NCI-H1930 (cell line): ENCODE measurements around the gene ZNF182.
"Not testable (repeated sequence)": the region's sequence is repeated elsewhere in the genome, so short reads cannot be mapped to it uniquely, and the experiment has no call there.

ENCODE experiments used
- DNase-seq, 2 experiments: peaks; one replicate each; lab custom pipeline; 2025; lab: John Stamatoyannopoulos, UW

The ZNF182 gene

DNA sequence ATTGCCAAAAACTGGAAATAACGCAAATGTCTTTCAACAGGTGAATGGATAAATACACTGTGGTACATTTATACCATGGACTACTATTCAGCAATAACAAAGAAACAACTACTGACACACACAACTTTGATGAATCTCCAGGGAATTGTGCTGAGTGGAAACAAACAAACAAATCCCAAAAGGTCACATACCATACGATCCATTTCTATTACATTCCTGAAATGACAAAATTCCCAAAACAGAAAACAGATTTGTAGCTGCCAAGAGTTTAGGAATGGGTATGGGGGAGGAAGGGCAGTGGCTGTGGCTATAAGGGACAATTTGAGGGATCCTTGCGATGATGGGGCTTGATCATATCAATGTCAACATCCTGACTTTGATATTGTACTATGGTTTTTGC is 2.5 kb downstream of the ZNF182 start:
- DNase-seq = no peak

DNA sequence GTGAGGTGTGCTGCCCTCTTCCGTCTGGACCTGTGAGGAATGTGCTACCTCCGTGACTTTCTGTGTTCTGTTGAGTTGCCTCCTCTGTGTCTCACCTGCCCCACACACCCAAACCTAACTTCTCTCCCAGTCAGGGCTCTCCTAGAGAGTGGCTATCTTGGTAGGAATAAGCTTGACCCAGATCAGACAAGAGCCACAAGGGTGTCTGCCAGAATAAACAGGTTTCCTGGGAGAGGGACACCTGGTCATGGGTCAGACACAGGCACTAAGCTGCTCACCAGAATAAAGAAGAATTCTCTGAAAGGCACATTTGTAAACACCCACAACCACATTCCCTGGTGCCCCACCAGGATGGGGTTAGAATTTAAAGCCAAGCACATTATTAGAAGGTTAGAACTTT is 11.1 kb downstream of the ZNF182 start:
- no peak for DNase-seq

DNA sequence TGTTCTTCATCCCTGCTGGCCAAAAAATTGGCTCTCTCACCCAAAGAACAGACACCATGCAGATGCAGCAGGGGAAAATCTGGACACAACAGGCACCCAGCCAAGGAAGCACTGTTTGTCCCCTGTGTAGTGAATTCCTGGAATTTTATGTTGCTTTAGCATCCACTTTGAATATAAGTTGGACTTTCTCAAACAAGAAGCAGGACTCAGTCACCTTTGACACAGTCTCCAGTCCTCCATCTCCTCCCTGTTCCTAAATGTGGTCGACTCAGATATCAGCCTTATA is 11.8 kb downstream of the ZNF182 start:
- no peak for DNase-seq

DNA sequence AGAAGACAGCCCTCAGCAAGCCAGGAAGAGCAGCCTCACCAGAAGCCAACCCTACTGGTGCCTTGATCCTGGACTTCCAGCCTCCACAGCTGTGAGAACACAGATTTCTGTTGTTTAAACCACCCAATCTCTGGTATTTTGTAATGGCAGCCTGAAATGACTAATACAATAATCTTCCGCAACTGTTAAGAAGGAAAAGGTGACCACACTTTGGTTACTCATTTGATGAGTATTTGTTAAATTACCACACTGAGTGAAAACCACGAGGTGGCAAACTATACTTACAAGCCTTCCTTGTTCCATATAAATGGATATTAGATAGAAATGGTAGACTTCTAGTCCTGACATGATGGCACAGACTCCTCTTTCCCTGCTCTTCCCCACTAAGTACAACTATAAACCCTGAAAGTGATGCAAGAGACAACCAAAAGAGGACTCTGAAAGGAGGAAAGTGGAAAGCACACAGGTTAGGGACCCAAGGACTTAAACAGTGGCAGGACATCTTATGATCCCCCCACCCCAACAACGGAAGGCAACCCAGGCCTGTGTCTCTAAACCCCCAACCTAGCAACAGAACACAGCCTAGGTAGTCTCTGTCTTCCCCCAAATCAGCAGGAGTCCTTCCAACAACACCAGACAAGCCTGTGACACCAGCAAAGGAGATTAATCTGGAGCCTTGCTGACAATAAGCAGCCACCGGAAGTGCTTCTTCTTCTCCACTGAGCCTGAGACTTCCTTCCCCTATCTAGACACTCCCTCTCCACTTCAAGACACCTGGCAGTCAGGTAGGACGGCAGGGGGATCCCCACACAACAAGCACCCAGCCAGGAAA is 12.3 kb downstream of the ZNF182 start:
- no peak for DNase-seq

DNA sequence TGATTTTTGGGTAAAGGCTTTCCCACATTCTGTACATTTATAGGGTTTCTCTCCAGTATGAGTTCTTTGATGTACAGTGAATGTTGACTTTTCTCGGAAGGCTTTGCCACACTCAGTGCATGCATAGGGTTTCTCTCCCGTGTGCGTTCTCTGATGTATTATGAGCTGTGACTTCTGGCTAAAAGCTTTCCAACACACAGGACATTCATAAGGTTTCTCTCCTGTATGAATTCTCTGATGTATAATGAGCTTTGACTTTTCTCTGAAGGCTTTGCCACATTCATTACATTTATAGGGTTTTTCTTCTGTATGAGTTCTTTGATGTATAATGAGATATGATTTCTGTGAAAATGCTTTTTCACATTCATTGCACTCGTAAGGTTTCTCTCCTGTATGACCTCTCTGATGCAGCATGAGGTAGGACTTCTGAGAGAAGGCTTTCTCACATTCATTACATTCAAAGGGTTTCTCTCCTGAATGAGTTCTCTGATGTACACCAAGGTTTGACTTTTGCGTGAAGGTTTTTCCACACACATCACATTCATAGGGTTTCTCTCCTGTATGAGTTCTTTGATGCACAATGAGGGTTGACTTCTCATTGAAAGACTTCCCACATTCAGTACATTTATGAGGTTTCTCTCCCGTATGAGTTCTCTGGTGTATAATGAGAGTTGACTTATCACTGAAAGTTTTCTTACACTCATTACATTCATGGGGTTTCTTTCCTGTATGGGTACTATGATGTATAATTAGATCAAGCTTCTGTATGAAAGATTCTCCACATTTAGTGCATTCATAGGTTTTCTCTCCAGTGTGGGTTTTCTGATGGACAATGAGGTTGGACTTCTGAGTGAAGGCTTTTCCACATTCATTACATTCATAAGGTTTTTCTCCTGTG is 27.3 kb downstream of the ZNF182 start:
- DNase-seq = no peak

DNA sequence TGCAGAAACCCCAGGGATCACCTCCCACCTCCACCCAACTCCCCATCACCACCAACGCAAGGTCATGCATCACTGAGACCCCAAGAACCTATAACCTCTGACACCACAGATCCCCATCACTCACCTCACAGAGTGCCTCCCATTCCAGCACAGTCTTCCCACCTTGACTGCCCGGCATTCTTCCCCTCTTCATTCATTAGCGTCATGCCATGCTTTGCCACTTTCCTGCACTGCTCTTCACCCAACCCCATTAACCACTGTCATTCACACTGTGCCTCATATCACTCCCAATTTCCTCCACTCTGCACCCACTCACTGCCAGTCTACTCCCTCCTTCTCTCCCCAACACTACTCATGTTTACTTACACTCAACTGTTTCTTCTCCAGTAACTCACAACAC is 30.6 kb downstream of the ZNF182 start:
- no peak for DNase-seq

DNA sequence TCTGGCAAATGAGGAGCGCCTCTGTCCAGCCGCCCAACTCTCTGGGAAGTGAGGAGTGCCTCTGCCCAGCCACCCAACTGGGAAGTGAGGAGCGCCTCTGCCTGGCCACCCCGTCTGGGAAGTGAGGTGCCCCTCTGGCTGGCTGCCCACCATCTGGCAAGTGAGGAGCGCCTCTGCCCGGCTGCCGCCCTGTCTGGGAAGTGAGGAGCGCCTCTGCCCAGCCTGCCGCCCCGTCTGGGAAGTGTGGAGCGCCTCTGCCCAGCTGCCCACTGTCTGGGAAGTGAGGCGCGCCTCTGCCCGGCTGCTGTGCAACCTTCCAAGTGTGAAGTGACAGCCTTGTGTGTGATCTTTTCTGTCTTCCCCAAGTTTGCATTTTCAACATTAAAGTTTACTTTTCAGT is 38.3 kb downstream of the ZNF182 start:
- not testable (repeated sequence) for DNase-seq

DNA sequence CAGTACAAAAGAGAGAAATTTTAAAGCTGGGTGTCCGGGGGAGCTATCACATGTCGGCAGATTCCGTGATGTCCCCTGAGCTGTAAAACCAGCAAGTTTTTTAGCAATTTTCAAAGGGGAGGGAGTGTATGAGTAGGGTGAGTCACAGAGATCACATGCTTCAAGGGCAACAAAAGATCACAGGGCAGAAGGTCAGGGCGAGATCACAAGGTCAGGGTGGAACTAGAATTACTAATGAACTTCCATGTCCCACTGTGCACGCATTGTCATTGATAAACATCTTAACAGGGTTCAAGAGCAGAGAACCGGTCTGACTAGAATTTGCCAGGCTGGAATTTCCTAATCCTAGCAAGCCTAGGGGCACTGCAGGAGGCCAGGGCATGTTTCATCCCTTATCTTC is 42.0 kb downstream of the ZNF182 start:
- not testable (repeated sequence) for DNase-seq

DNA sequence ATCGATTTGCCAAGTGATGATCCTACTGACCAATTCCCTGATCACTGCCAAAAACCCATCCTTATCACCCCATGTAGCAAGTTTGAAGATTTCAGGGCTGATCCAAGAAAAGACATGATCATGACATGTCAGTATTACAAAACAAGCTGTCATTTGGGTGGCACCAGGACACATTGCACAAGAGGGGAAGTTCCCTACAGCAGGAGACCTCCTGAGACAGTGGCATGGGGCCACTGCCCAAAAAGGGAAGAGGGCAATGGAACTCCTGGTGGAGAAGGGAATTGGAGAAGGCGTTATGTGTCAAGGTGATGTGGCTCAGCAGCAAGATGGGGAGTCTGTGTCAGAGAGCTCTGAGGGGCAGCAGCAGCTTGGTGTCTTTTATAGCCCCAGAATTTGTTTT is 43.4 kb downstream of the ZNF182 start:
- DNase-seq = no peak

DNA sequence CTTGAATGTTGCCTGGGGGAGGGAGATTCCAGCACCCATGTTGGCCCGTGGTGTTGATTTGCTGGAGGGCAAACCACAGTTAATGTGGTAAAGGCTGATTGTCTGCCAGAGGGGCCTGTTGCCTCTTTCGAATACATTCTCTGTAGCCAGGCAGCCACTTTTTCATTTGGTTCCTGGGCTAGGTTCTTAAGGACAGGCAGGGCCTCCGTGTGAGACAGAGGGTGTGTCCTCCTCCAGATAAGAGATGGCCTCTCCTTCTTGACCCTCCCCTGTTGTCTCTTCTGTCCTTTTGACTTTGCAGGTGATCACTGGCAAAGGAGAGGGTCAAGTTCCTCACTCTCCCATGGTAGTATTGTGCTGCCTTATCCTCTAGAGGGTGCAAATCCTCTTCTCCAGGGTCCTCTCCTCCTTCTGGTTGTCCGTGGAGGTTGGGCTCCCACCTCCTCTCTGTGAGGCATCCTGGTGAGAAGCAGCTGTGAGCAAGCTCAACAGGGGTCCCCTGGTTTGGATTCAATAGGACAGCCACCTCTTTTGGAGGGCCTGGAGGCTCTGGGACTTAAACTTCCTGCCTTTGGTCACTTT is 44.9 kb downstream of the ZNF182 start:
- DNase-seq = no peak

DNA sequence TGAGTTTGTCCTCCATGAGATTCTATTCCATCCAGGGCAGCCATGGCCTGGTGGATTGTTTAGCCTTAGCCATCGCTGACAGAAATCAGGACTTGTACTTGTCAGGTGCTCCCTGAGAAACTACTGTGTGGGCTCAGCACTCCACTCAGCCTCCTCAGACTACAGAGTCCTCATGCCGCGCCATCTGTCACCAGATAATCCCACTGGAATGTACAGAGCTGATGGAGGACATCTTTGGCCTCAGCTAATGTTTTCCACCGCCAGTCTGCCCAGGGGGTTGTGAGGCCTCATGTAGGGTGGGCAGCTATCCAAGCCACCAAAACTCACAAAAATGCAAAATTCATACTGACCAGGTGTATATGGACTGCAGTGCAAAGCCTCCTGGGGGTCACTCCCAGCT is 45.6 kb downstream of the ZNF182 start:
- not testable (repeated sequence) for DNase-seq

DNA sequence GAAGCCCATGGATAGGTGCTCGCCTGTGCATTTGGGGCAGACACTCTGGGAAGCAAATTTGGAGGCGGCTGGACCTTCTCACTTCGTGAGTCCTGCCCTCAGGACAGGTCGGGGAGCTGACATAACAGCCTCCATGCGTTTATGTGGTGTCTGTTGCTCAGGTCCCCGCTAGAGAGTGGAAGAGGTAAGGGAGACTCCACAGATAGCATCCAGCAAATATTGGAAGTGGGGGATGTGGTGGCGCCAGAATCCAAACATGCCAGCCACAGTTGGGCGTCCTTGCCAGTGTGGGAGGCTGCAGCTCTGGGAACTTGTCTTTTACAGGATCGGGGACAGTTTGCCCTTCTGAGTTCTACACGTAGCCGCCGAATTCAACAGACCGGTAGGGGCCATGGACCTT is 47.8 kb downstream of the ZNF182 start:
- no peak for DNase-seq

DNA sequence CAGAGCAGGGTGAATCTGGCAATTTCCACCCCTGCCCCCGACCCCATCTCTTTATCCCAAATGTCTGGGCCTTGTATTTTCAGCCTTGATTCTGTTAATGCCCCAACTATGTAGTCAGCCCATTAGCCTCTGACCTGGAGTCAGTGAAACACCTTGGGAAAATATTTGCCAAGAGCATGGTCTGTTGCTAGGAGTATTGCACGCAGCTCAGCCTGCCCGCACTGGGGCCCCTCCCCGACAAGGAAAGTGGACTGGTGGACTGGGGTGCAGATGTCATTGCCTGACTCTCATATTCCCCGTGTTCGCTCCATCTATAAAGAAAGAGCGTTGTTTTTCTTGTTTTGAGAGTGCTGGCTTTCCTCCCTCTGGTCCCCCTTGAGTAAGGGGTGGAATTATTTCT is 48.5 kb downstream of the ZNF182 start:
- DNase-seq = not testable (repeated sequence)

DNA sequence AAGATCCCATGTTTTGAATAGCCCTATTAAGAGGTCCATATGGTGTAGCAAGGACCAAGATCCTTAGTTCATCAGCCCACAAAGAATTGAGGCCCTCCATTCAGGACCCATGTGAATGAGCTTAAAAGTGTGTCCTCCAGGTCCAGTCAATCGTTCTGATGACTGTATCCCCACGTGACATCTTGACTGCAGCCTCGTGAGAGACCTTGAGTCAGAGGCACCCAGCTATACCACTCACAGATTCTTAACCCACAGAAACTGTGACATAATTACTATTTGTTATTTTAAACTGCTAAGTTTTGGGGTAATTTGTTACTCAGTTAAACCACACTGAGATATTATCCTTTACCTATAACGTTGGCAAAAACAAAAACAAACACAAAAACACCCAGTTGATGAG is 62.4 kb downstream of the ZNF182 start:
- no peak for DNase-seq

DNA sequence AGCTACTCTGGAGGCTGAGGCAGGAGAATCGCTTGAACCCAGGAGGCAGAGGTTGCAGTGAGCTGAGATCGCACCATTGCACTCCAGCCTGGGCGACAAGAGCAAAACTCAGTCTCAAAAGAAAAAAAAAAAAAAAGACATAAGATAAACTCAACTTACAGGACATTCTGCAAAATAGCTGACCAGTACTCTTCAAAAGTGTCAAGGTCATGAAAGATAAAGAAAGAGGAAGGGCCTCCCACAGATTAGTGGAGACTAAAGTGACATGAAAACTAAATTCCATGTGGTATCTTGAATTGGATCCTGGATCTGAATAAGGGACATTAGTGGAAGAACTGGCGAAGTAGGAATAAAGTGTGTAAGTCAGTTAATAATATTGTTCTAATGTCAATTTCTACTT is 63.3 kb downstream of the ZNF182 start:
- no peak for DNase-seq

DNA sequence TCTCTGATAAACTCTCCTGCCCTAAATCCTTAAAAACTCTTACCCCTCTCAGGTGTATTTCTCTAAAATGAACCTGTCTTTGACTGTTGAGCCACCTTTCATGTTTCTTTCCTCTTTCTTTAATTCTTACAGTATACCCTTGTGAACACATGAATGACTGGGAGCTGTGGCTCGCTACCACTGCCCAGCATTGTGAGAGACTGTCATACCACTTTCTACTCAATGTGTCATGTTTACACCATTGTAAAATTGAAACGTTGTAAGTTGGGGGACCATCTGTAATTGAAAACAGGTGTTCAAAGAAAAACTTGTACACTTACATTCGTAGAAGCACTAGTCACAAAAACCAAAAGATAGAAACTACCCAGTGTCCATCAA is 66.9 kb downstream of the ZNF182 start:
- no peak for DNase-seq

DNA sequence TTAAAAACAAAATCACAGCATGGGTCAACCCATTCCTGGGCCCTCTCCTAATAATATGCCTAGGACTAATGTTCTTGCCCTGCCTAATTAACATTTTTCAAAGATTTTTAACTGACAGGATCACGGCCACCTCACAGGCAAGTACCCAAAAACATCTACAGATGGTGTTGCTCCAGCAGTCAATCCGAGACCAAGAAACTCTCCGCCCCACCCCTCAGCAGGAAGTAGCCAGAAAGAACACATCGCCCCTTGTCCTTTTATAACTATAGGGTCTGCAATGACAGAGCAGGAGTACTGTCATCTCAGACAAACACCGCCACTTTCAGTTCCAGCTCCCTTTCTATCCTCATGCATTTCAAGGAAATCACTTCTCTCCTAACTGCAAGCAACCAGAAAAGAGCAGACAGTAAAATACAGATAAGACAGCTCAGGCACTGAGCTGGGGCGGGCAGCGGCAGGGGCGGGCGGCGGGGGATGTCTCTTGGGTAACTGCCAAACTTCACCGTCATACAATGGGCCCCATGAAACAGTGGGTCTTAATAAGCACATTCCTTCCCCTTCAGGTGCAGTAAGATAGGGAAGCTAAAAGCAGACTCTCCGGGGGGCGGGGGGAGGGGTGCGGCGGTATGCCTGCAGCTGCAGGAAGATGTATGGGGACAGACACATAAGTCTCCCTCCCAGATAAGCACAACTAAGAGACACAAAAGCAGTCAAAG is 67.4 kb downstream of the ZNF182 start:
- no peak for DNase-seq

DNA sequence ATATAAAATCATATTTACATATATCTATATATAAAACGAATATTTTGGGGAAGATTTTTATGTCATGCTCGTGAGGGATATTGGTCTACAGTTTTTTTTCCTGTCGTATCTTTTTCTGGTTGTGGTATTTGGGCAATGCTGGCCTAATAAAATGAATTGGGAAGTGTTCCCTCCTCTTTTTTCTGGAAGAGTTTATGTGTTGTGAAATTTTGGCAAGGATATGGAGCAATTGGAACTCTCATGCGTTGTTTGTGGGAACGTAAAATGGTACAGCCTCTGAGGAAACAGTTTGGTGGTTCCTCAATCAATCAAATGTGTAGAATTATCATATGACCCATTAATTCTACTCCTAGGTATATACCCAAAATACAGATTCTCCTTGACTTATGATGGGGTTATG is 69.8 kb downstream of the ZNF182 start:
- no peak for DNase-seq

DNA sequence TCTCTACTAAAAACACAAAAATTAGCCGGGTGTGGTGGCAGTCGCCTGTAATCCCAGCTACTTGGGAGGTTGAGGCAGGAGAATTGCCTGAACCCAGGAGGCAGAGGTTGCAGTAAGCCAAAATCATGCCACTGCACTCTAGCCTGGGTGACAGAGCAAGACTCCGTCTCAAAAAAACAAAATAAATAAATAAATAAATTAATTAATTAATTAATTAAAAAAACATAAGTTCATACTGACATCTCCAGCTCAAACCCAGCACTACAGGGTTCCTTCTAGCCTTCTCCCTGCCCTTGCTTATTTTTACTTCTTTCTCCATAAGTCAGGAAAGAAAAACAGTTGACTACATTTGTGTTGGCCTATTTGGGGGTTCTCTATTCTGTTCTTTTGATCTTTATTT is 71.8 kb downstream of the ZNF182 start:
- not testable (repeated sequence) for DNase-seq

DNA sequence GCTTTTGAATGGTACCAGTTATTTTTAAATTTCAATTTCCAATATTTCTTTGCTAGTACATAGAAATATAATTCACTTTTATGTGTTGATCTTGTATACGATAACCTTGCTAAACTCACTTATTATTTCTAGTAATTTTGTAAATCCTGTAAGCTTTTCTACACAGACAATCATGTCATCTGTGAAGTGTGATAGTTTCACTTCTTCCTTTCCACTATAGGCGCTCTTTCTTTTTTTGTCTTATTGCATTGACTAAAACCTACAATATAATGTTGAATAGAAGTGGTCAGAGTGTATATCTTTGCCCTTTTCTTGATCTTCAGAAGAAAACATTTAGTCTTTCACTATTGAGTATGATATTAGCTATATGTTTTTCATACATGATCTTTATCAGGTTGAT is 76.6 kb downstream of the ZNF182 start:
- DNase-seq = no peak
